HepG2 (cell line): ENCODE data around the gene NMRAL1. TPM values are rescaled to one million over a fixed set of nuclear protein-coding genes. Genes with fewer than 3 reads are reported as not detected.
A peak's percentile ranks its signal among the peaks of the same experiment; 100 is the strongest.

ENCODE experiments used
- ATAC-seq: fragments of 200-7000 bp; cut with Tn5 transposase; 3 replicates; pipeline ENCODE4 v1.9.1; 2020; ENCODE audit warnings: mild to moderate bottlenecking, moderate library complexity
- BruUV-seq: library from RNA; stranded (reverse); fragments of 400-500 nt; replicated peaks from 2 replicates; lab custom pipeline; 2021; lab: Mats Ljungman, UMichigan
- CTCF ChIA-PET: fragments of 300-600 bp; formaldehyde crosslinking; extraction: SDS; loops from one replicate; lab custom pipeline; 2021; ENCODE audit warnings: low total read pairs, inconsistent platforms, low intra/inter-chr PET ratio; lab: Yijun Ruan, JAX
- POLR2A ChIA-PET: fragments of 350-600 bp; sonication (Branson Sonifier 250); formaldehyde crosslinking; loops from one replicate; lab custom pipeline; 2020; ENCODE audit warnings: antibody characterized with exemption, inconsistent platforms; lab: Yijun Ruan, JAX
- DNase-seq: peaks from one replicate; pipeline ENCODE4 v3.0.0-alpha.2; 2015; ENCODE audit warnings: low spot score
- FAIRE-seq: peaks from 3 replicates; lab custom pipeline; 2011; peaks lifted over from hg19 to GRCh38; lab: Jason Lieb, UNC
- H2AFZ ChIP-seq: one replicate; pipeline ENCODE4 v1.6.1; 2011; ENCODE audit warnings: low read length, inconsistent platforms
- H3K27ac ChIP-seq: fragments of 300-600 bp; 3 replicates; pipeline ENCODE4 v1.8.0; 2011; ENCODE audit warnings: mixed run types, mild to moderate bottlenecking, mixed read lengths, low read length, inconsistent platforms; ENCODE audit not compliant: insufficient read depth; ENCODE audit errors: extremely low read length
- H3K27me3 ChIP-seq, 2 experiments: fragments of 200-600 bp in 1 of 2; 2 replicates in 1 of 2; 3 replicates in 1 of 2; pipeline versions ENCODE4 v1.6.0 to v1.8.0; 2011; ENCODE audit warnings: low read length in 2 of 2, mild to moderate bottlenecking in 2 of 2, moderate library complexity in 2 of 2, inconsistent platforms in 1 of 2; ENCODE audit not compliant: insufficient read depth in 2 of 2, control insufficient read depth in 1 of 2
- H3K36me3 ChIP-seq, 2 experiments: fragments of 200-600 bp in 1 of 2; replicated peaks in 1 of 2; 2 replicates in 1 of 2; 3 replicates in 1 of 2; pipeline versions ENCODE4 v1.5.1 to v1.8.0; 2011; ENCODE audit warnings: low read length in 2 of 2, inconsistent platforms in 1 of 2; ENCODE audit not compliant: insufficient read depth in 2 of 2, control insufficient read depth in 1 of 2
- H3K4me1 ChIP-seq: 2 replicates; pipeline ENCODE4 v1.5.1; 2012; ENCODE audit warnings: low read length, inconsistent platforms; ENCODE audit not compliant: insufficient read depth
- H3K4me2 ChIP-seq: 2 replicates; pipeline ENCODE4 v1.6.0; 2011; ENCODE audit warnings: low read depth, low read length, inconsistent platforms
- H3K4me3 ChIP-seq, 3 experiments: fragments of 200-600 bp in 1 of 3; sonication (generic), shearing (Covaris generic) in 1 of 3; replicated peaks in 1 of 3; 2 replicates each; pipeline ENCODE4 v1.5.1; 2011 to 2016; ENCODE audit warnings: low read length in 3 of 3, inconsistent platforms in 2 of 3, low read depth in 2 of 3, mild to moderate bottlenecking in 2 of 3, control low read depth in 1 of 3, mixed read lengths in 1 of 3; ENCODE audit not compliant: insufficient read depth in 1 of 3
- H3K79me2 ChIP-seq: one replicate; pipeline ENCODE4 v1.6.1; 2011; ENCODE audit warnings: low read length, inconsistent platforms; ENCODE audit not compliant: insufficient read depth
- H3K9ac ChIP-seq: 2 replicates; pipeline ENCODE4 v1.6.0; 2011; ENCODE audit warnings: mild to moderate bottlenecking, low read depth, low read length, inconsistent platforms; ENCODE audit not compliant: insufficient read depth
- H3K9me3 ChIP-seq: 2 replicates; pipeline ENCODE4 v1.5.1; 2012; ENCODE audit warnings: mild to moderate bottlenecking, low read length
- H4K20me1 ChIP-seq: 2 replicates; pipeline ENCODE4 v1.6.0; 2011; ENCODE audit warnings: inconsistent platforms, mild to moderate bottlenecking, low read length, moderate library complexity; ENCODE audit not compliant: insufficient read depth
- HNRNPH1 ChIP-seq: fragments of 200-400 bp; formaldehyde crosslinking; optimal IDR thresholded peaks from 2 replicates; pipeline ENCODE3; 2017; ENCODE audit warnings: mild to moderate bottlenecking, low read depth, low read length
- SSRP1 ChIP-seq: IDR thresholded peaks from 2 replicates; pipeline ENCODE4 v1.6.1; 2016; ENCODE audit warnings: control low read depth
- ZNF430 ChIP-seq: sonication (generic); formaldehyde crosslinking; IDR thresholded peaks from 2 replicates; pipeline ENCODE4 v1.9.0; 2021; ENCODE audit warnings: mild to moderate bottlenecking, missing genetic modification reagents
- WGBS: methylation state at CpG from one replicate; pipeline ENCODE4 v1.1.6; 2017; ENCODE audit warnings: low lambda C conversion rate; 5-methylcytosine and 5-hydroxymethylcytosine counted together
- in situ Hi-C: cut with HindIII; loops from 2 replicates; pipeline ENCODE4 v1.10.0; 2017; ENCODE audit warnings: low pct_unique_long_range_greater_than_20kb; ENCODE audit not compliant: extremely low pct_ligation_motif_present
- intact Hi-C: fragments of 100-400 bp; cut with micrococcal nuclease; formaldehyde crosslinking; loops from one replicate; pipeline ENCODE4 v1.10.0; 2022; ENCODE audit not compliant: unreplicated experiment
- polyA plus RNA-seq, 8 experiments: library from polyadenylated mRNA; depleted of rRNA in 3 of 8; stranded (reverse) in 7 of 8; unstranded in 1 of 8; fragments of >200 nt; fragmentation: Illumina TruSeq in 4 of 8; extraction: Trizol in 4 of 8; gene quantifications; 2 replicates each; pipeline versions ENCODE4 v1.2.1 to v1.2.3, GENCODE V29; 2011 to 2016; ENCODE audit warnings: low read depth in 4 of 8, missing spikeins in 1 of 8, mixed read lengths in 1 of 8; ENCODE audit not compliant: insufficient read depth in 1 of 8
- total RNA-seq, 5 experiments: library from RNA; depleted of rRNA; stranded (reverse); fragments of >200 nt; fragmentation: Illumina TruSeq; extraction: Trizol; gene quantifications; 2 replicates each; pipeline ENCODE4 v1.2.3, GENCODE V29; 2016; ENCODE audit warnings: low read depth in 1 of 5
- TF ChIP-seq, protein P1 (sequence below): sonication (generic); formaldehyde crosslinking; IDR thresholded peaks from 2 replicates; pipeline ENCODE4 v1.8.0; 2022; ENCODE audit warnings: mild to moderate bottlenecking, missing genetic modification reagents, moderate library complexity
- TF ChIP-seq, protein P2 (sequence below): sonication (generic); formaldehyde crosslinking; IDR thresholded peaks from 2 replicates; pipeline ENCODE4 v1.5.1; 2020; ENCODE audit warnings: missing genetic modification reagents, mild to moderate bottlenecking, borderline replicate concordance
- TF ChIP-seq, protein P3 (sequence below), 2 experiments: fragments of 450-650 bp in 1 of 2; sonication (generic) in 1 of 2; formaldehyde crosslinking; IDR thresholded peaks; 2 replicates each; pipeline versions ENCODE4 v1.5.0 to v1.8.0; 2020 to 2022; ENCODE audit warnings: mild to moderate bottlenecking in 1 of 2, missing genetic modification reagents in 1 of 2
- TF ChIP-seq, protein P4 (sequence below): sonication (generic); formaldehyde crosslinking; IDR thresholded peaks from 2 replicates; pipeline ENCODE4 v1.5.0; 2020; ENCODE audit warnings: missing genetic modification reagents

NMRAL1 gene
- total and polyA plus RNA-seq, 2 of the 13 experiments (the other 11 are each of a cell fraction or from before 2014, with no cell fraction given): 30.8 to 33.1 TPM

DNA sequence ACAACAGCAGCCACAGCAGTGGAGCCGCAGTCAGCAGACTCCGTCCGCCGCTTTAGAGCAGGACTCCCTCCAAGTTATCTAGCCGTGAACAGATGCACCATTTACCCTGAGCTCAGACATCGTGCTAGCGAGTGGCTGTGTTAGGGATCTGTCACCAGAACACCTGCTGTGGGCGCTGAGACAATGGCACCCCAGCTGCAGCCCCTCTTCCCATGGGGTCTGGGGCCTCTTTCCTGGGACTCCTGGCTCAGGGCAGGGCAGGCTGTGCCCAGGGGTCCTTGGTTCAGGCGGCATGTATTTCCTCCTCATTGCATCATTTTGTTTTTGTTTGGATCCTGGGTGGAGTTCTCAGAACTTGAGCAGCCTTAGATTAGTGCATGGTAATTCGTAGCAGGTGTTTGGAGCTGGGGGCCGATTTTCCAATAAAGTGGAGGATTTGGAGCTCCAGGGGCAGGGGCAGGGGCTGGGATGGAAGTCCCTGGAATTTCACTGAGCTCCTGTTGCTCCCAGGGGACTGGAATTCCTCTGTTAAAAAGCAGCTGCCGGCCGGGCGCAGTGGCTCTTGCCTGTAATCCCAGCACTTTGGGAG, 23.4 kb downstream of the NMRAL1 start:
- intact Hi-C loops (no loop called here), in situ Hi-C loops (no loop called here)
- DNase-seq (no peak), FAIRE-seq (no peak), ATAC-seq (no peak)
- no peaks in the 10 kb centered on the region for H4K20me1 ChIP-seq
- no peak overlapping the region for H3K4me2 ChIP-seq
- no peak overlapping the region for H3K4me3 ChIP-seq
- no peaks in the 10 kb centered on the region for H3K27me3 ChIP-seq
- ChIA-PET POLR2A (interaction anchor here (1.1 to 1.2 kb wide), 2 partner anchors 10 to 18 kb away, joined by 3 read pairs; no protein-coding TSS in a partner anchor), CTCF (no interaction called here)
- TF ChIP-seq, protein P1, sequence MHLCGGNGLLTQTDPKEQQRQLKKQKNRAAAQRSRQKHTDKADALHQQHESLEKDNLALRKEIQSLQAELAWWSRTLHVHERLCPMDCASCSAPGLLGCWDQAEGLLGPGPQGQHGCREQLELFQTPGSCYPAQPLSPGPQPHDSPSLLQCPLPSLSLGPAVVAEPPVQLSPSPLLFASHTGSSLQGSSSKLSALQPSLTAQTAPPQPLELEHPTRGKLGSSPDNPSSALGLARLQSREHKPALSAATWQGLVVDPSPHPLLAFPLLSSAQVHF: no peak
- TF ChIP-seq, protein P2, sequence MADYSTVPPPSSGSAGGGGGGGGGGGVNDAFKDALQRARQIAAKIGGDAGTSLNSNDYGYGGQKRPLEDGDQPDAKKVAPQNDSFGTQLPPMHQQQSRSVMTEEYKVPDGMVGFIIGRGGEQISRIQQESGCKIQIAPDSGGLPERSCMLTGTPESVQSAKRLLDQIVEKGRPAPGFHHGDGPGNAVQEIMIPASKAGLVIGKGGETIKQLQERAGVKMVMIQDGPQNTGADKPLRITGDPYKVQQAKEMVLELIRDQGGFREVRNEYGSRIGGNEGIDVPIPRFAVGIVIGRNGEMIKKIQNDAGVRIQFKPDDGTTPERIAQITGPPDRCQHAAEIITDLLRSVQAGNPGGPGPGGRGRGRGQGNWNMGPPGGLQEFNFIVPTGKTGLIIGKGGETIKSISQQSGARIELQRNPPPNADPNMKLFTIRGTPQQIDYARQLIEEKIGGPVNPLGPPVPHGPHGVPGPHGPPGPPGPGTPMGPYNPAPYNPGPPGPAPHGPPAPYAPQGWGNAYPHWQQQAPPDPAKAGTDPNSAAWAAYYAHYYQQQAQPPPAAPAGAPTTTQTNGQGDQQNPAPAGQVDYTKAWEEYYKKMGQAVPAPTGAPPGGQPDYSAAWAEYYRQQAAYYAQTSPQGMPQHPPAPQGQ (CRISPR knock-in tag): no peak
- TF ChIP-seq HNRNPH1 (no peak), SSRP1 (CRISPR knock-in tag) (no peak), ZNF430 (no peak)
- TF ChIP-seq, protein P3, sequence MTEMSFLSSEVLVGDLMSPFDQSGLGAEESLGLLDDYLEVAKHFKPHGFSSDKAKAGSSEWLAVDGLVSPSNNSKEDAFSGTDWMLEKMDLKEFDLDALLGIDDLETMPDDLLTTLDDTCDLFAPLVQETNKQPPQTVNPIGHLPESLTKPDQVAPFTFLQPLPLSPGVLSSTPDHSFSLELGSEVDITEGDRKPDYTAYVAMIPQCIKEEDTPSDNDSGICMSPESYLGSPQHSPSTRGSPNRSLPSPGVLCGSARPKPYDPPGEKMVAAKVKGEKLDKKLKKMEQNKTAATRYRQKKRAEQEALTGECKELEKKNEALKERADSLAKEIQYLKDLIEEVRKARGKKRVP (CRISPR knock-in tag; IDR thresholded peaks at IDR 0.05): peak in 1 of 2 experiments; percentile 52; a peak in 1 of 4 replicates
- TF ChIP-seq, protein P4, sequence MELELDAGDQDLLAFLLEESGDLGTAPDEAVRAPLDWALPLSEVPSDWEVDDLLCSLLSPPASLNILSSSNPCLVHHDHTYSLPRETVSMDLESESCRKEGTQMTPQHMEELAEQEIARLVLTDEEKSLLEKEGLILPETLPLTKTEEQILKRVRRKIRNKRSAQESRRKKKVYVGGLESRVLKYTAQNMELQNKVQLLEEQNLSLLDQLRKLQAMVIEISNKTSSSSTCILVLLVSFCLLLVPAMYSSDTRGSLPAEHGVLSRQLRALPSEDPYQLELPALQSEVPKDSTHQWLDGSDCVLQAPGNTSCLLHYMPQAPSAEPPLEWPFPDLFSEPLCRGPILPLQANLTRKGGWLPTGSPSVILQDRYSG: no peak
- no peak overlapping the region for H3K27ac ChIP-seq
- no peaks in the 10 kb centered on the region for H3K79me2 ChIP-seq
- no peak overlapping the region for H3K9ac ChIP-seq
- no peaks in the 10 kb centered on the region for H3K4me1 ChIP-seq
- no peaks in the 10 kb centered on the region for H3K9me3 ChIP-seq
- 100% methylated on average over 10 of the region's 14 CpGs for WGBS
- H3K36me3 ChIP-seq: peaks cover 40 to 82% of the 10 kb centered on the region in 2 experiments
- H2AFZ ChIP-seq: no peak overlapping the region
- no TSS peak for BruUV-seq
